Smooth muscle cell (in vitro differentiated cells): Measurements from ENCODE around the gene SAPCD1. TPM values are rescaled to one million over a fixed set of nuclear protein-coding genes. Genes with fewer than 3 reads are reported as not detected.

Experiments
- DNase-seq: peaks from one replicate; lab custom pipeline; 2025; ENCODE audit not compliant: unreplicated experiment; lab: John Stamatoyannopoulos, UW
- H2AFZ ChIP-seq: fragments of 200-600 bp; sonication (generic); 2 replicates; pipeline ENCODE4 v1.6.0; 2016; ENCODE audit warnings: antibody characterized with exemption, low read depth, mild to moderate bottlenecking
- H3F3A ChIP-seq: fragments of 200-600 bp; sonication (generic); 2 replicates; pipeline ENCODE4 v1.6.0; 2017; ENCODE audit warnings: antibody characterized with exemption, low read depth
- H3K27ac ChIP-seq: fragments of 200-600 bp; sonication (generic); 2 replicates; pipeline ENCODE4 v1.5.1; 2016; ENCODE audit warnings: low read depth, mild to moderate bottlenecking
- H3K27me3 ChIP-seq: fragments of 200-600 bp; sonication (generic); 2 replicates; pipeline ENCODE4 v1.6.1; 2016; ENCODE audit warnings: low read depth, mild to moderate bottlenecking
- H3K36me3 ChIP-seq: fragments of 200-600 bp; sonication (generic); 2 replicates; pipeline ENCODE4 v1.5.1; 2016; ENCODE audit warnings: low read depth
- H3K4me1 ChIP-seq: fragments of 200-600 bp; sonication (generic); 2 replicates; pipeline ENCODE4 v1.5.1; 2016; ENCODE audit warnings: low read depth
- H3K4me2 ChIP-seq: fragments of 200-600 bp; sonication (generic); 2 replicates; pipeline ENCODE4 v1.6.0; 2016; ENCODE audit warnings: mild to moderate bottlenecking
- H3K4me3 ChIP-seq: fragments of 200-600 bp; sonication (generic); 2 replicates; pipeline ENCODE4 v1.5.1; 2016; ENCODE audit warnings: mild to moderate bottlenecking
- H3K79me2 ChIP-seq: fragments of 200-600 bp; sonication (generic); 2 replicates; pipeline ENCODE4 v1.6.0; 2016; ENCODE audit warnings: low read depth, mild to moderate bottlenecking
- H3K9ac ChIP-seq: fragments of 200-600 bp; sonication (generic); 2 replicates; pipeline ENCODE4 v1.6.0; 2016; ENCODE audit warnings: low read depth
- H3K9me3 ChIP-seq: fragments of 200-600 bp; sonication (generic); replicated peaks from 2 replicates; pipeline ENCODE4 v1.5.1; 2016; ENCODE audit warnings: low read depth
- H4K20me1 ChIP-seq: fragments of 200-600 bp; sonication (generic); 2 replicates; pipeline ENCODE4 v1.6.0; 2016; ENCODE audit warnings: low read depth
- WGBS: methylation state at CpG from one replicate; pipeline ENCODE4 v1.1.7; 2016; ENCODE audit warnings: low lambda C conversion rate; 5-methylcytosine and 5-hydroxymethylcytosine counted together
- polyA plus RNA-seq: library from polyadenylated mRNA; unstranded; fragments of >200 nt; fragmentation: Nextera tagmentation; extraction: Ambion mirVana; gene quantifications from 2 replicates; pipeline ENCODE4 v1.2.1, GENCODE V29; 2016
- total RNA-seq: library from RNA; depleted of rRNA; stranded (reverse); fragments of >200 nt; gene quantifications from 2 replicates; pipeline ENCODE4 v1.2.3, GENCODE V29; 2014
- TF ChIP-seq, protein P1 (sequence below): fragments of 200-600 bp; sonication (generic); IDR thresholded peaks from 2 replicates; pipeline ENCODE4 v1.5.1; 2017; ENCODE audit warnings: borderline replicate concordance, mild to moderate bottlenecking, antibody characterized with exemption; ENCODE audit not compliant: insufficient read depth, poor library complexity, severe bottlenecking

SAPCD1 gene
- total and polyA plus RNA-seq, 2 experiments from 2014 or later: 1.4 TPM; not detected in 1

DNA sequence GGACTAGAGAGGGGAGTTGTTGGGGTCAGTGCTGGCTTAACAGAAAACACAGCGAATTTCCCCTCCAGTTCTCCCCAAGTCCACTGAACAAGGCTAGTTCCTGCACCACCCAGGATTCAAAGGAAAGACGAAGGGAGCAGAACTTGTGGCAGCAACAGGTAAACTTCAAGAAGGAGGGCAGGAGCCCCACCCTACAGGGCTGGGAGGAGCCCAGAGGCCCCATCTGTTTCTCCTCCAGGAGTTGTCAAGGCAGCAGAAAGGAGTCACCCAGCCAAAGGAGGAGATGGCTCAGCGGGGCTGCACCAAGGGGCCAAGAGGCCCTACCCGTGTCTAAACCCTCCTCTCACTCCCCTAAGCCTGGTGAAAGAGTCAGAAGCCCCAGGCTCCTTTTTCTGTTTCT, 1.7 kb downstream of the SAPCD1 start:
- Histone ChIP-seq H3K4me1 (peaks cover 13% of the 10 kb centered on the region), H3K9ac (no peak overlapping the region), H3K9me3 (no peaks in the 10 kb centered on the region), H4K20me1 (no peaks in the 10 kb centered on the region), H3K4me3 (no peak overlapping the region), H3F3A (no peaks in the 10 kb centered on the region), H3K27ac (no peak overlapping the region), H3K79me2 (no peaks in the 10 kb centered on the region), H3K27me3 (no peaks in the 10 kb centered on the region), H2AFZ (no peak overlapping the region), H3K36me3 (no peaks in the 10 kb centered on the region), H3K4me2 (no peak overlapping the region)
- TF ChIP-seq, protein P1, sequence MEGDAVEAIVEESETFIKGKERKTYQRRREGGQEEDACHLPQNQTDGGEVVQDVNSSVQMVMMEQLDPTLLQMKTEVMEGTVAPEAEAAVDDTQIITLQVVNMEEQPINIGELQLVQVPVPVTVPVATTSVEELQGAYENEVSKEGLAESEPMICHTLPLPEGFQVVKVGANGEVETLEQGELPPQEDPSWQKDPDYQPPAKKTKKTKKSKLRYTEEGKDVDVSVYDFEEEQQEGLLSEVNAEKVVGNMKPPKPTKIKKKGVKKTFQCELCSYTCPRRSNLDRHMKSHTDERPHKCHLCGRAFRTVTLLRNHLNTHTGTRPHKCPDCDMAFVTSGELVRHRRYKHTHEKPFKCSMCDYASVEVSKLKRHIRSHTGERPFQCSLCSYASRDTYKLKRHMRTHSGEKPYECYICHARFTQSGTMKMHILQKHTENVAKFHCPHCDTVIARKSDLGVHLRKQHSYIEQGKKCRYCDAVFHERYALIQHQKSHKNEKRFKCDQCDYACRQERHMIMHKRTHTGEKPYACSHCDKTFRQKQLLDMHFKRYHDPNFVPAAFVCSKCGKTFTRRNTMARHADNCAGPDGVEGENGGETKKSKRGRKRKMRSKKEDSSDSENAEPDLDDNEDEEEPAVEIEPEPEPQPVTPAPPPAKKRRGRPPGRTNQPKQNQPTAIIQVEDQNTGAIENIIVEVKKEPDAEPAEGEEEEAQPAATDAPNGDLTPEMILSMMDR: no peak
- DNase-seq: no peak
- WGBS: 69% methylated on average over 4 of the region's 4 CpGs

DNA sequence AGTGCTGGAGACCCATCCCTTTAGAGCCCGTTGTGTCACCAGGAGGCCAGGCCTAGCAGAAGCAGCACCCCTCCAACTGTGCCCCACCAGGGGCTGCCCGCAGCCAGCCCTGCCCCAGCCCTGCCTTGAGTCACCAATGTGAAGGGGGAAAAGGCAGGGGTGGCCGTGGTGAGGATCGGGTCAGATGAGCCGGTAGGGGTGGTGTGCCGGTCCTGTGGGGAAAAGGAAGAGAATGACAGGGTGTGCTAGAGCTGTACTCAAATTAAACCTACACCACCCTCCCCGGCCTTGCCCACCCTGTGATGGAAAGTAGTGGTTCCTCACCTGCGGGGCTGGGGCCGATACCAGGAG, 3.1 kb downstream of the SAPCD1 start:
- TF ChIP-seq, protein P1: no peak
- no peak overlapping the region for H3K4me3 ChIP-seq
- DNase-seq: no peak
- no peaks in the 10 kb centered on the region for H3F3A ChIP-seq
- H3K4me2 ChIP-seq: no peak overlapping the region
- H3K36me3 ChIP-seq: no peaks in the 10 kb centered on the region
- WGBS: 89% methylated on average over 9 of the region's 9 CpGs
- no peak overlapping the region for H2AFZ ChIP-seq
- no peak overlapping the region for H3K9ac ChIP-seq
- H3K27me3 ChIP-seq: no peaks in the 10 kb centered on the region
- no peak overlapping the region for H3K27ac ChIP-seq
- H3K9me3 ChIP-seq: no peaks in the 10 kb centered on the region
- H3K79me2 ChIP-seq: no peaks in the 10 kb centered on the region
- H3K4me1 ChIP-seq: peaks cover 13% of the 10 kb centered on the region
- H4K20me1 ChIP-seq: no peaks in the 10 kb centered on the region

DNA sequence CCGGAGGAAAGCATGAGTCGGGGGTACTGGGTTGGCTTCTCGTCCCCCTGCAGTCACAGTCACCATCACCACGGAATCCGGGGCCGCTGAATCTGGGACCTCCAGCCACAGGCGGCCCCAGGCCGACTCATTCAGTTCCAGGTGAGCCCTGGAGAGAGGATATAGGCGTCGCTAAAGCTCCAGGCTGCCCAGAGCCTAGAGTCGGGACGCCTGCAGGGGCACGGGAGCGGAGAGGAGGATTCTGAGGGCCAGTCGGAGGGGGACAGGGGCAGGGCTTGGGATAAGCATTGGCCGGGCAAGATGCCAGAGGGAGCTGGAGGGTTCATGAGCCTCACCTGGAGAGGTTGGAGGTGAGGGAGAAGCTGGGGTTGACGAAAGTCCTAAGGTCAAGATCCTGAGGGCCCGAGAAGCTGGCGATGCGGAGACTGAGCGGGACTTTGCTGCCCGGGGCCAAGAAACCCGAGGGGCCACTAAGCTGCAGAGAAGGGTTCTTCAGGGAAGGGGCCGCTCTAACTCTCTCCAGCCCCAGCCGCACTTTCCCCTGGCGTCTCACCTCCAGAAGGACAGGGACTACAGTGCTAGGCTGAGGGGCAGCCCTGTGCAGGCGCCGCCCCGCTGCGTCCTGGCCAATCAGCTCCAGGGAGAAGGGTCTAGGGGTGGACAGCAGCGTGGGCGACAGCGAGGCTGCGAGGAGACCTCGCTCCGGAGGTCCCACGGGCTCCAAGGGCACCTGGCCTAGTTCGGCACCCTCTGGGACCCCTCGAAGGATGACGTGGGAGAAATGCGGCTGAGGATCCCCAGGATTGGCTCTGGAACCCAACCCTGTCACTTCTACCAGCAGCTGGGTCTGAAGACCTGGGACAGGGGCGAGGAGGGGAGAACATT, 3.7 kb downstream of the SAPCD1 start:
- WGBS: 74% methylated on average over 38 of the region's 42 CpGs
- no peak overlapping the region for H2AFZ ChIP-seq
- no peaks in the 10 kb centered on the region for H3K9me3 ChIP-seq
- H3K27me3 ChIP-seq: no peaks in the 10 kb centered on the region
- no peak overlapping the region for H3K27ac ChIP-seq
- no peak overlapping the region for H3K4me3 ChIP-seq
- H3K9ac ChIP-seq: no peak overlapping the region
- peaks cover 13% of the 10 kb centered on the region for H3K4me1 ChIP-seq
- TF ChIP-seq, protein P1: no peak
- no peaks in the 10 kb centered on the region for H3K36me3 ChIP-seq
- no peaks in the 10 kb centered on the region for H3F3A ChIP-seq
- no peaks in the 10 kb centered on the region for H4K20me1 ChIP-seq
- H3K79me2 ChIP-seq: no peaks in the 10 kb centered on the region
- no peak for DNase-seq
- H3K4me2 ChIP-seq: peak overlapping the region; percentile 71
